Uterus (tissue), 2 donors: ENCODE measurements around the gene MTMR2.

ENCODE experiments used
- POLR2A ChIP-seq, 2 donors: fragments of 450-650 bp; IDR thresholded peaks; one replicate each; pipeline ENCODE4 v1.6.1; 2016; ENCODE audit warnings: antibody characterized with exemption in 2 of 2, mild to moderate bottlenecking in 1 of 2, moderate library complexity in 1 of 2
- TF ChIP-seq, protein P1 (sequence below), 4 experiments: fragments of 200-600 bp in 2 of 4; fragments of 450-650 bp in 2 of 4; sonication (generic) in 2 of 4; IDR thresholded peaks; one replicate each; pipeline ENCODE4 v1.5.1; 2016 to 2019; ENCODE audit warnings: antibody characterized with exemption in 4 of 4, mild to moderate bottlenecking in 2 of 4, moderate library complexity in 1 of 4

DNA sequence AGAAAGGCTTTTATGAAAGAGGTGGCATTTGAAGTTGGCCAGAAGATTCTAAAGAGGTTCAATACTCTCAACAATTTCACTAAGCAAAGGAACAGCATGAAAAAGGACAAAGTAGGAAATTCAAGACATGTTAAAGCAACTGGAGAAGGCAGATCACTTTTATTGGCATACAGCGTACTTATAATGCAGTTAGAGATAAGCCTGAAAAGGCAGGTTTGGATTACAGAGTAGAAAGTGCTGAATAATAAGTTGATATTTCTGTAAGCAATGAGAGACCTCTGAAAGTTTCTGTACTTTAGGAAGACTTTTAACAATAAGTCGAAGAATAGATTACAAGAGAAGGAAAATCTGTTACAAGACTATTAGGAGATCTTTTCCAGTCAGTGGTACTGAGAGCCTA, 25.1 kb downstream of the MTMR2 start:
- TF ChIP-seq, protein P1, sequence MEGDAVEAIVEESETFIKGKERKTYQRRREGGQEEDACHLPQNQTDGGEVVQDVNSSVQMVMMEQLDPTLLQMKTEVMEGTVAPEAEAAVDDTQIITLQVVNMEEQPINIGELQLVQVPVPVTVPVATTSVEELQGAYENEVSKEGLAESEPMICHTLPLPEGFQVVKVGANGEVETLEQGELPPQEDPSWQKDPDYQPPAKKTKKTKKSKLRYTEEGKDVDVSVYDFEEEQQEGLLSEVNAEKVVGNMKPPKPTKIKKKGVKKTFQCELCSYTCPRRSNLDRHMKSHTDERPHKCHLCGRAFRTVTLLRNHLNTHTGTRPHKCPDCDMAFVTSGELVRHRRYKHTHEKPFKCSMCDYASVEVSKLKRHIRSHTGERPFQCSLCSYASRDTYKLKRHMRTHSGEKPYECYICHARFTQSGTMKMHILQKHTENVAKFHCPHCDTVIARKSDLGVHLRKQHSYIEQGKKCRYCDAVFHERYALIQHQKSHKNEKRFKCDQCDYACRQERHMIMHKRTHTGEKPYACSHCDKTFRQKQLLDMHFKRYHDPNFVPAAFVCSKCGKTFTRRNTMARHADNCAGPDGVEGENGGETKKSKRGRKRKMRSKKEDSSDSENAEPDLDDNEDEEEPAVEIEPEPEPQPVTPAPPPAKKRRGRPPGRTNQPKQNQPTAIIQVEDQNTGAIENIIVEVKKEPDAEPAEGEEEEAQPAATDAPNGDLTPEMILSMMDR (IDR thresholded peaks at IDR 0.05), result no peak
- no peak for TF ChIP-seq POLR2A (IDR thresholded peaks at IDR 0.05)
